ENCODE results near the gene PGR. TPM values are rescaled to one million over a fixed set of nuclear protein-coding genes. Genes with fewer than 3 reads are reported as not detected.

Gene PGR
- total and polyA plus RNA-seq, 8 donors, result 2.0 to 6.3 (median 4.7) TPM

- H3K4me1 ChIP-seq, result no peaks in the 10 kb centered on the region
- no peak for DNase-seq
- H3K36me3 ChIP-seq, result no peaks in the 10 kb centered on the region
- no peak overlapping the region for H3K4me3 ChIP-seq
- no peak for ATAC-seq
- no peak for TF ChIP-seq CTCF (IDR thresholded peaks at IDR 0.05)
- intact Hi-C loops (cut with DNase I), result no loop called here
- no peak overlapping the region for H3K27ac ChIP-seq
- H3K9me3 ChIP-seq, result peaks cover 0 to 2% of the 10 kb centered on the region in 2 donors
- no peaks in the 10 kb centered on the region for H3K27me3 ChIP-seq
Observed at GRCh38 chr11:101053492-101053891, 76.1 kb downstream of the PGR start.

DNA sequence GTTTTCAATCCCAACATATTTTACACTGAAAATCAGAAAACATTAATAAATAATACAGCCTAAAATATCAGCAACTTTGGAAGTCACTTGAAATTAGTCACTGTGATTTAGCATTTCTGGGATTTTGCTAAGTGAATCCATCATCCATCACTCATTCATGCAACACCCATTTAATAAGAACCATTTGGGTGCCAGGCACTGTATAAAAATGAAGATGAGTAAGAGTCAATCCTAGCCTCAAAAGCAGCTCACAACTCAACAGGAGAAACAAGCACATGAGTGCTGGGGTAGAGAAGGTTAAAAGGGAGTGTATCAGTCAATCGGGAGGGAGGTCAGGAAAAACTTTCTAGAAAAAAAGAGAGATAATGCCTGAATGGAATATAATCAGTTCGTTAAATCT, 77.9 kb downstream of the PGR start:
- no peaks in the 10 kb centered on the region for H3K4me1 ChIP-seq
- H3K27ac ChIP-seq, result no peak overlapping the region
- DNase-seq (no peak), ATAC-seq (no peak)
- no peak for TF ChIP-seq CTCF (IDR thresholded peaks at IDR 0.05)
- intact Hi-C loops (cut with DNase I), result no loop called here
- no peak overlapping the region for H3K4me3 ChIP-seq
- H3K36me3 ChIP-seq, result no peaks in the 10 kb centered on the region
- no peaks in the 10 kb centered on the region for H3K27me3 ChIP-seq
- peaks cover 0 to 2% of the 10 kb centered on the region in 2 donors for H3K9me3 ChIP-seq

GRCh38 chr11:101049813-101050212, 79.8 kb downstream of the PGR start:
- H3K4me3 ChIP-seq, result no peak overlapping the region
- TF ChIP-seq CTCF (IDR thresholded peaks at IDR 0.05), result no peak
- DNase-seq (no peak), ATAC-seq (no peak)
- H3K9me3 ChIP-seq, result peaks cover 0 to 2% of the 10 kb centered on the region in 2 donors
- H3K27me3 ChIP-seq, result no peaks in the 10 kb centered on the region
- intact Hi-C loops (cut with DNase I), result no loop called here
- no peaks in the 10 kb centered on the region for H3K4me1 ChIP-seq
- H3K27ac ChIP-seq, result no peak overlapping the region
- no peaks in the 10 kb centered on the region for H3K36me3 ChIP-seq

DNA sequence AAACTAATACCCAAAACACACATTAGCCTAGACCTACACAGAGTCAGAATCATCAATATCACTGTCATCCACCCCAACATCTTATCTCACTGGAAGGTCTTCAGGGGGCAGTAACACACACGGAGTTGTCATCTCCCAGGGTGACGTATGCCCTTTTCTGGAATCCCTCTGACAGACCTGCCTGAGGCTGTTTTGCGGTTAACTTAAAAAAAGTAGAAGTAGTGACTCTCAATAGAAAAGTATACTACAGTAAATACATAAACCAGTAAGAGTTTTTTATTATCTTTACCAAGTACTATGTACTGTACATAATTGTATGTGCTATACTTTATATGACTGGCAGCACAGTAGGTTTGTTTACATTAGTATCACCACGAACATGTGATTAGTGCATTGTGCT, 80.5 kb downstream of the PGR start:
- intact Hi-C loops (cut with DNase I), result no loop called here
- H3K9me3 ChIP-seq, result peaks cover 0 to 2% of the 10 kb centered on the region in 2 donors
- DNase-seq (no peak), ATAC-seq (no peak)
- no peak for TF ChIP-seq CTCF (IDR thresholded peaks at IDR 0.05)
- no peak overlapping the region for H3K27ac ChIP-seq
- H3K36me3 ChIP-seq, result no peaks in the 10 kb centered on the region
- H3K27me3 ChIP-seq, result no peaks in the 10 kb centered on the region
- H3K4me3 ChIP-seq, result no peak overlapping the region
- no peaks in the 10 kb centered on the region for H3K4me1 ChIP-seq

DNA sequence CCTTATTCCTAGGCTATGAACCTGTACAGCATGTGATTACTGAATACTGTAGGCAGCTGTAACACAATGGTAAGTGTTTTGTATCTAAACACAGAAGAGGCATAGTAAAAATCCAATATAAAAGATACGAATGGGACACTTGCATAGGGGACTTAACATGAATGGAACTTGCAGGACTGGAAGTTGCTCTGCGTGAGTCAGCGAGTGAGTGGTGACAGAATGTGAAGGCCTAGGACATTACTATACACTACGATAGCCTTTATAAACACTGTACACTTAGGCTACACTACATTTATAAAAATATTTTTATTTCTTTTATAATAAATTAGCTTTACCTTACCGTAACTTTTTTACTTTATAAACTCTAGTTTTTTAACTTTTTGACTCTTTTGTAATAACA, 81.1 kb downstream of the PGR start:
- Histone ChIP-seq H3K9me3 (peaks cover 0 to 2% of the 10 kb centered on the region in 2 donors), H3K27me3 (no peaks in the 10 kb centered on the region), H3K4me1 (no peaks in the 10 kb centered on the region), H3K36me3 (no peaks in the 10 kb centered on the region), H3K27ac (no peak overlapping the region), H3K4me3 (no peak overlapping the region)
- intact Hi-C loops (cut with DNase I), result no loop called here
- TF ChIP-seq CTCF (IDR thresholded peaks at IDR 0.05), result no peak
- DNase-seq, result no peak
- ATAC-seq, result no peak

Data from left lung (tissue), 10 donors.